Measurements from ENCODE around the gene EXOSC7.

DNA sequence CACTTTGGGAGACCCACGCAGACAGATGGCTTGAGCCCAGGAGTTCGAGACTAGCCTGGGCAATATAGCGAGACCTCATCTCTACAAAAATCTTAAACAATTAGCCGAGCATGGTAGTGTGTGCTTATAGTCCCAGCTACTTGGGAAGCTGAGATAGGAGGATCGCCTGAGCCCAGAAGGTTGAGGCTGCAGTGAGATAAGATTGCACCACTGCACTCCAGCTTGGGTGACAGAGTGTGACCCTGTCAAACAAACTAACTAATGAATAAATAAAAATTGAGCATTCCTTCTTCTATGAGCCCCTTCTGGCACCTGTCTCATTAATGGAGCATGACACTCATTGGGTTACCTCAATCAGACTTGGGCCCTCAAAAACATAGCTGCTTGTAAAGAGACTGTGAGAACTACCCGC lies 7.6 kb upstream of the EXOSC7 start:
- TF ChIP-seq, protein P1, sequence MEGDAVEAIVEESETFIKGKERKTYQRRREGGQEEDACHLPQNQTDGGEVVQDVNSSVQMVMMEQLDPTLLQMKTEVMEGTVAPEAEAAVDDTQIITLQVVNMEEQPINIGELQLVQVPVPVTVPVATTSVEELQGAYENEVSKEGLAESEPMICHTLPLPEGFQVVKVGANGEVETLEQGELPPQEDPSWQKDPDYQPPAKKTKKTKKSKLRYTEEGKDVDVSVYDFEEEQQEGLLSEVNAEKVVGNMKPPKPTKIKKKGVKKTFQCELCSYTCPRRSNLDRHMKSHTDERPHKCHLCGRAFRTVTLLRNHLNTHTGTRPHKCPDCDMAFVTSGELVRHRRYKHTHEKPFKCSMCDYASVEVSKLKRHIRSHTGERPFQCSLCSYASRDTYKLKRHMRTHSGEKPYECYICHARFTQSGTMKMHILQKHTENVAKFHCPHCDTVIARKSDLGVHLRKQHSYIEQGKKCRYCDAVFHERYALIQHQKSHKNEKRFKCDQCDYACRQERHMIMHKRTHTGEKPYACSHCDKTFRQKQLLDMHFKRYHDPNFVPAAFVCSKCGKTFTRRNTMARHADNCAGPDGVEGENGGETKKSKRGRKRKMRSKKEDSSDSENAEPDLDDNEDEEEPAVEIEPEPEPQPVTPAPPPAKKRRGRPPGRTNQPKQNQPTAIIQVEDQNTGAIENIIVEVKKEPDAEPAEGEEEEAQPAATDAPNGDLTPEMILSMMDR (IDR thresholded peaks at IDR 0.05 in 4 of 5, conservative IDR thresholded peaks at IDR 0.05 in 1 of 5): no peak
- no peak for TF ChIP-seq POLR2A (IDR thresholded peaks at IDR 0.05)
